ENCODE data around the gene PIK3R2. TPM values are rescaled to one million over a fixed set of nuclear protein-coding genes. Genes with fewer than 3 reads are reported as not detected.

Gene PIK3R2
- total RNA-seq, 1 experiment from 2014 or later = 42.8 TPM

DNA sequence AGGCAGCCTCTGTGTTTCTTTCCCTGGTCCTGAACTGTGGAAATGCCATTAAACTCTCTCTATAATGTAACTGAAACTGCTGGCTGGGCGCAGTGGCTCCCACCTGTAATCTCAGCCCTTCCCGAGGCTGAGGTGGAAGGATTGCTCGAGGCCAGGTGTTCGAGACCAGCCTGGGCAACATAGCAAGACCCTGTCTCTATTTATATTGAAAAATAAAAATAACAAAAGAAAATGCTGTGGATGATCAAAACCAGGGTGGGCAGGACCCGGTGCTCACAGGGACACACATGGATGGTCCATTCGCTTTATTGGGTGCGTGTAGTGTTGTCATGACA, 43.5 kb downstream of the PIK3R2 start:
- H3K4me1 Mint-ChIP-seq = peaks cover 17 to 20% of the 10 kb centered on the region in 2 experiments
- no CpG with 5 or more reads among the region's 7 CpGs for WGBS (ENCODE audit: extremely low coverage, insufficient read length, low lambda C conversion rate)
- H4K5ac ChIP-seq (ENCODE audit: insufficient read length, low read depth, low read length) = no peak overlapping the region
- peaks cover 18 to 41% (median 41%) of the 10 kb centered on the region in 3 experiments for H3K36me3 Mint-ChIP-seq (ENCODE audit: insufficient read depth in 1 of 3, low read depth in 3 of 3)
- H3K23ac ChIP-seq (ENCODE audit: insufficient read length, low read depth, low read length) = no peak overlapping the region
- no peak overlapping the region for H3K18ac ChIP-seq (ENCODE audit: insufficient read length, low read depth, low read length)
- no peaks in the 10 kb centered on the region for H4K20me1 ChIP-seq (ENCODE audit: control insufficient read depth, insufficient read depth, insufficient read length)
- H2BK5ac ChIP-seq (ENCODE audit: insufficient read length, low read length) = no peak overlapping the region
- H2BK15ac ChIP-seq (ENCODE audit: low read depth, low read length) = no peak overlapping the region
- H2BK120ac ChIP-seq (ENCODE audit: low read depth, low read length, poor library complexity, severe bottlenecking) = no peak overlapping the region
- H3K27ac Mint-ChIP-seq = no peak overlapping the region
- H3K27me3 ChIP-seq (ENCODE audit: insufficient read depth, low read length) = no peaks in the 10 kb centered on the region
- DNase-seq = no peak
- no peak overlapping the region for H4K91ac ChIP-seq (ENCODE audit: insufficient read length, low read depth, low read length)
- no peak overlapping the region for H2BK12ac ChIP-seq (ENCODE audit: insufficient read length, low read depth, low read length)
- no peak overlapping the region for H3K14ac ChIP-seq (ENCODE audit: insufficient read depth, low read length)
- no peak overlapping the region for H3K9ac ChIP-seq (ENCODE audit: extremely low read depth, insufficient read length, low read length)
- peaks cover 6% of the 10 kb centered on the region for H3K79me1 ChIP-seq (ENCODE audit: insufficient read depth, low read depth, low read length, poor library complexity, severe bottlenecking)
- TF ChIP-seq CTCF (conservative IDR thresholded peaks at IDR 0.05) = no peak
- no peak overlapping the region for H3T11ph ChIP-seq (ENCODE audit: low read length)
- no peak overlapping the region for H2AK5ac ChIP-seq (ENCODE audit: insufficient read length, low read length)
- no peak overlapping the region for H3K27ac ChIP-seq (ENCODE audit: insufficient read length, low read depth, low read length)
- H3K27me3 Mint-ChIP-seq (ENCODE audit: low read depth) = no peaks in the 10 kb centered on the region; the same call in 1 of the 2 replicates
- no peak overlapping the region for H3K4me2 ChIP-seq (ENCODE audit: insufficient read depth, insufficient read length, low read length)
- H3K4me3 Mint-ChIP-seq = no peak overlapping the region
- H3K79me2 ChIP-seq (ENCODE audit: insufficient read depth, low read length) = peaks cover 2% of the 10 kb centered on the region; the same call in 1 of the 2 replicates
- no peaks in the 10 kb centered on the region; the same call in 1 of the 2 replicates for H3K4me1 ChIP-seq (ENCODE audit: insufficient read depth, low read length)
- H3K9me3 Mint-ChIP-seq = no peaks in the 10 kb centered on the region; a peak in 1 of 5 replicates
- H3K4ac ChIP-seq (ENCODE audit: low read depth, low read length) = no peak overlapping the region
- H3K9me3 ChIP-seq (ENCODE audit: control insufficient read depth, low read depth, low read length) = no peaks in the 10 kb centered on the region
- no peak overlapping the region for H2AFZ ChIP-seq (ENCODE audit: low read length)
- no peak overlapping the region for H4K8ac ChIP-seq (replicated peaks; ENCODE audit: insufficient read length, low read depth, low read length)
- no peak overlapping the region for H3K56ac ChIP-seq (ENCODE audit: insufficient read length, low read depth, low read length)
- no peak overlapping the region for H2BK20ac ChIP-seq (ENCODE audit: low read depth, low read length, poor library complexity, severe bottlenecking)
- H3K23me2 ChIP-seq (ENCODE audit: insufficient read length, low read depth, low read length, poor library complexity, severe bottlenecking) = peaks cover 8% of the 10 kb centered on the region

Measured in H9 (cell line).